IPS-NIHi11 (cell line): Measurements from ENCODE around the gene TLR8.
A peak's percentile ranks its signal among the peaks of the same experiment; 100 is the strongest.
"Not testable (repeated sequence)": the region's sequence is repeated elsewhere in the genome, so short reads cannot be mapped to it uniquely, and the experiment has no call there.

ENCODE experiments used
- DNase-seq: peaks from one replicate; pipeline ENCODE4 v3.0.0; 2012; ENCODE audit warnings: mixed read lengths, low spot score

TLR8 gene

GRCh38 chrX:12946838-12947544, 40.6 kb downstream of the TLR8 start:
- peak; percentile 68 for DNase-seq

DNA sequence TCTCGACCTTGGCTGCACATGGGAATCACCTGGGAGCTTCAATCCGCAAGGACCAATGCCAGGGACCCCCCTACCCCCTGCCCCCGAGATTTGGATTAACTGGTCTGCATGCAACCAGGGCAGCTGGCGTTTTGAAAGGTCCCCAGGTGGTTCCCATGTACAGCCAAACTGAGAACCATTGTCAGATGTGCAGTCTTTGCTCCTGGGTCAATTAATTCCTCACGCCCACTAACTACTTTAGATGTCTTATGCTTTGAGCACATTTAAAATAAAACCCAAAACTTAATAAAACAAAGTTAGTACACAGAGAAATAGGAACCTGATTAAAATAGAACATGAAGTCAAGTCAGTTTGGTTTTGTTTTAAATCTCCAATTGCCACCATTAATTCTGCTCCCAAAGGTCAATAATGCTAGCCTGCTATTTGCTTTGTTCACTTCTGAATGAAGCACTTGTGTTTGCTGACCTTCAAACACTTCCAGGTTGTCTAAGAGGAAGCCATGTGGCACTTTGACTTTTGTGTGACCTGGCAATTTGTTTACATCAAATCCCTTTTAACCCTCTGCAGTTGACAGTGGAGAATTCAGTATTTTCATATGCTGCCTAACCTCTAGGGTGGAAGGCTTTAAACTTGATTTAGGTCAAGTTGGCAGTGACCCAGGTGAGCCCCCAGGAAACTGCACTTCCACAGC, 41.3 kb downstream of the TLR8 start:
- DNase-seq, result no peak

GRCh38 chrX:12948495-12948894, 42.1 kb downstream of the TLR8 start:
- no peak for DNase-seq

DNA sequence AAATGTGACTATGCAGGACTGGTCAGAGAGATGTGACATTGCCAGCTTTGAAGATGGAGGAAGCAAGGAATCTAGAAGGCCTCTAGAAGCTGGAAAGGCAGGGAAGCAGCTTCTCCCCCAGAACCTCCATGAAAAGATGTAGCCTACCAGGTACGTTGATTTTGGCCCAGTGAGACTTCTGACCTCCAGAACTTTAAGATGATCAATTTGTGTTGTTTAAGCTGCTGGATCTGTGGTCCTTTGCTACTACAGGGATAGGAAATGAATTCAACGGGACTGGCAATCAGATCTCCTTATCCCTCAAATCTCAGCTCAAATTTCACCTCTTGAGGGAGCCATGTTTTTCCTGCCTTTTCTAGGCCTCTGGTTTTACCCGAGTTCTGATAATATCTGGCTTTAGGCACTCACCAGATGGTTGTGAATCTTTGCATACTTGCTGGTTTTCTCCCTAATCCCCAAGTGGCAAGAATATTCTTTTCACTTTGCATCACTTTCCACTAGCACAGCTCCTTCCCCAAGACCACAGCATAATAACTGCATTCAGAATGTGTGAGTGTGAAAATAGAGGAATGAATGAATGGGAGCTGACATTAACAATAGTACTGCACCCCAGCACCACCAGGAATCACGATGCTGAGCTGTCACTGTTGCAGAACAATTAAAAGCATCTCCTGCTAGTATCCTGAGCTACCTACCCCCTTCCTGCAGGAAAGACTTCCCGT, 42.9 kb downstream of the TLR8 start:
- no peak for DNase-seq

- no peak for DNase-seq
These were observed 43.7 kb downstream of the TLR8 start for GRCh38 chrX:12949927-12950656.

GRCh38 chrX:12950851-12951594, 44.6 kb downstream of the TLR8 start:
- DNase-seq, result peak; percentile 45

DNA sequence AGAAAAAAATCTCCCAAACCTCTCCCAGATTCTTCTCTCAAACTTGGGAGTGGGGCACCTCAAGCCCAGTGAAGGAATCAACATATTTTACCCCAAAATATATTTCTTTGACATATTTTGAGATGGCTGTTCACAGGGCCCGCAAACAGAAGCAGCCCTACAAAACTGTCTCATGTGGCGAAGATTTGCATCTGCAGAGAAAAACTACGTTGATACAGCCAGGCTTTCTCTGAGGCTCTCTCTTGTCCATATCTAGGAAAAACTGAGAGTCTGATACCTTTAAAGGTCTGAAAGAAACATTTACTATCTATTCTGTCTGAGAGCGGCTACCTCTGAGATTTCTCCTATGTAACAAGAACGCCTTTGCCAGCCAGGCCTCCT, 45.2 kb downstream of the TLR8 start:
- no peak for DNase-seq

DNA sequence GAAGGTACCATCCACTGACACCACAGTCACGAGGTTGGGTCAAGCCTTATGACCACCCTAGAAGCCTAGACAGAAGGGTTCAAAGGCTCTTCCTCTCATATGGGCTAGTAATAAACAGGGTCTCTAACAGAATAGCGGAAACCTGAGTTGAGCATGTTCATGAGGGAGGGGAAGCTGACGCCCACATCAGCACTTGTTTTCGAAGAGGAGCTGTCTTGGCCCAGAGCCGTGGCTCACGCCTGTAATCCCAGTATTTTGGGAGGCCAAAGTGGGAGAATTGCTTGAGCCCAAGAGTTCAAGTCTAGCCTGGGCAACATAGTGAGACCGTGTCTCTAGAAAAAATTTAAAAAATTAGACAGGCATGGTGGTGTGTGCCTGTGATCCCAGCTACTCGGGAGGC, 47.0 kb downstream of the TLR8 start:
- DNase-seq, result no peak

GRCh38 chrX:12954376-12954775, 48.0 kb downstream of the TLR8 start:
- no peak for DNase-seq

- DNase-seq, result no peak
These were observed 48.6 kb downstream of the TLR8 start for GRCh38 chrX:12954981-12955380.

GRCh38 chrX:12955882-12956703, 49.7 kb downstream of the TLR8 start:
- DNase-seq, result no peak

GRCh38 chrX:12956704-12957534, 50.5 kb downstream of the TLR8 start:
- DNase-seq, result peak; percentile 29

- no peak for DNase-seq
These were observed 51.6 kb downstream of the TLR8 start for GRCh38 chrX:12958059-12958458.

DNA sequence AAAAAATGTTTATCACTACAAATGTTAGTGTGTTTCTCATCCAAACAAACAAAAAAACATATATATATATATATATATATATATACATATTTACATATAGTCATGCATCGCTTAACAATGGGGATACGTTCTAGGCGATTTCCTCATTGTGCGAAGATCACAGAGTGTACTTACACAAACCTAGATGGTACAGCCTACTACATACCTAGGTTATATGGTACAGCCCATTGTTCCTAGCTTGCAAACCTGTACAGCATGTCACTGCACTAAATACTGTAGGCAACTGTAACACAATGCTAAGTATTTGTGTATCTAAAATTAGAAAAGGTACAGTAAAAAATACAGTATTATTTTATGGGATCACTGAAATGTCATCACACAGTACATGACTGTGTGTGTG, 52.0 kb downstream of the TLR8 start:
- DNase-seq, result no peak

- no peak for DNase-seq
These were observed 54.8 kb downstream of the TLR8 start for GRCh38 chrX:12961196-12961718.

DNA sequence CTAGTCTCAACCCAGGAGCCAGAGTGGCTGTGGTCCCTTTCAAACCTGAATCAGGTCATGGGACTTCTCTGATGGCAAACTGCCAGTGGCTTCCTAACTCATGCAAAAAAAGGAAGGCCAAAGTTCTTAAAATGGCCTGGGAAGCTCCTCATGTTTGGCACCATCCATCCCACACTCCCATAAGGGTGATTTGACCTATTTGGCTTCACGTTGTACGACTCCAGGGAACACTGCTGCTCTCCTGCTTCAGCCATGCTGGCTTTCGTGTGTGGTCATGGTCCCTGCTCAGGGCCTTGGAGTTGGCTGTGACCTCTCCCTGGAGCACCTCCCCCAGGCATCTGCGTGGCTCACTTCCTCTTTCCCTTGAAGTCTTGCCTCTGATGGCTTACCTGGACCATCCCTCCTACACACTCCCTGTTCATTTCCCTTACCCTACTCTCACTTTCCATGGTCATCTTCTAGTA, 55.7 kb downstream of the TLR8 start:
- DNase-seq, result no peak

- DNase-seq, result not testable (repeated sequence)
These were observed 56.9 kb downstream of the TLR8 start for GRCh38 chrX:12963210-12963850.

DNA sequence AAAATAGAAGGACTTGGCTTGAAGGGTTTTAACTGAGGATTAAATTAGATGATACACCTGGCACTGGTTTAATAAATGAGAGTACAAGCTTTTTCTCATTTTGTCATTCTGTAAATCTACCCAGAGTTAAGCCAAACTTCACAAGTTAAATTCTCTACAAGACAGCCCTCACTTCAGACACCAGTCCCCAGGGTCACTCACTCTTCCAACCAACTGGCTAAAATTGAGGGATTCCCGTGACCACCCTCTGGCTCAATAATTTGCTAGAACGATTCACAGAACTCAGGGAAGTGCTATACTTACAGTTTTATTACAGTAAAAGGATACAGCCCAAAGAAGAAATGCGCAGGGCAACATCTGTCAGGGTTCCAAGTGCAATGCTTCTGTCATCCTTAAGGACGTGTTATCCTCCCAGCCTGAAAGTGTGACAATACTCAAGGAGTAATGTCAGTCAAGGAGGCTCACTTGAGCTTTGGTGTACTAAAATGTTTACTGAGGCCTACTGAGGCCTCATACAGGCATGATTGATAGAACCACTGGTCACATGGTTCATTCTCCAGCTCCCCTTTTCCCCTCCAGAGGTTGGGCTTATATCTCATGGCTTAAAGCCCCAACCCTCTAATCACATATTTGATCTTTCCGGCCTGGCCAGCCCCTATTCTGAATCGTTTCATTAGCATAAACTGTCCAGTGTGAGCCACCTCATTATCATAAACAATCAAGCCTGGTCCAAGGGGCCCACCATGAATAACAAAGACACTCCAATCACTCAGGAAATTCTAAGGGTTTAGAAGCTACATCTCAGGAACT, 58.9 kb downstream of the TLR8 start:
- DNase-seq, result no peak
